Parathyroid adenoma (tissue), 2 donors: ENCODE results near the gene PRKACG.

Source experiments
- H2AFZ ChIP-seq: fragments of 300-600 bp; sonication (generic); one replicate; pipeline ENCODE4 v1.7.0; 2017; ENCODE audit warnings: antibody characterized with exemption, mild to moderate bottlenecking
- H3K27ac ChIP-seq: fragments of 300-600 bp; sonication (generic); one replicate; pipeline ENCODE4 v1.7.0; 2017
- H3K27me3 ChIP-seq: fragments of 300-600 bp; sonication (generic); one replicate; pipeline ENCODE4 v1.7.0; 2017; ENCODE audit warnings: low read length; ENCODE audit not compliant: control insufficient read depth, insufficient read depth
- H3K36me3 ChIP-seq: fragments of 300-600 bp; sonication (generic); one replicate; pipeline ENCODE4 v1.7.0; 2017; ENCODE audit warnings: low read length; ENCODE audit not compliant: control insufficient read depth, insufficient read depth
- H3K4me1 ChIP-seq: fragments of 300-600 bp; sonication (generic); one replicate; pipeline ENCODE4 v1.7.0; 2017; ENCODE audit warnings: control low read depth
- H3K4me2 ChIP-seq: fragments of 300-600 bp; sonication (generic); one replicate; pipeline ENCODE4 v1.7.0; 2017; ENCODE audit warnings: low read length
- H3K4me3 ChIP-seq: fragments of 300-600 bp; sonication (generic); one replicate; pipeline ENCODE4 v1.7.0; 2017; ENCODE audit warnings: low read depth, low read length
- H3K79me2 ChIP-seq: fragments of 300-600 bp; sonication (generic); one replicate; pipeline ENCODE4 v1.7.0; 2017; ENCODE audit warnings: control low read depth
- H3K9ac ChIP-seq: fragments of 300-600 bp; sonication (generic); one replicate; pipeline ENCODE4 v1.7.0; 2017; ENCODE audit warnings: mild to moderate bottlenecking
- H3K9me3 ChIP-seq: fragments of 300-600 bp; sonication (generic); one replicate; pipeline ENCODE4 v1.7.0; 2017; ENCODE audit warnings: low read length; ENCODE audit not compliant: control insufficient read depth
- CTCF ChIP-seq: fragments of 300-600 bp; sonication (generic); IDR thresholded peaks from one replicate; pipeline ENCODE4 v1.7.0; 2017; ENCODE audit warnings: antibody characterized with exemption, mild to moderate bottlenecking
- donor health status: primary hyperparathyroidism.

The PRKACG gene

GRCh38 chr9:68978066-68978465 is 35.8 kb downstream of the PRKACG start:
- H2AFZ ChIP-seq = no peak overlapping the region
- H3K9ac ChIP-seq = no peak overlapping the region
- no peaks in the 10 kb centered on the region for H3K4me1 ChIP-seq
- H3K4me2 ChIP-seq = no peak overlapping the region
- H3K9me3 ChIP-seq = no peaks in the 10 kb centered on the region
- H3K27me3 ChIP-seq = no peaks in the 10 kb centered on the region
- no peak overlapping the region for H3K4me3 ChIP-seq
- no peaks in the 10 kb centered on the region for H3K79me2 ChIP-seq
- TF ChIP-seq CTCF = no peak
- no peak overlapping the region for H3K27ac ChIP-seq
- H3K36me3 ChIP-seq = no peaks in the 10 kb centered on the region

GRCh38 chr9:68975365-68976043 is 38.4 kb downstream of the PRKACG start:
- H3K4me3 ChIP-seq = no peak overlapping the region

GRCh38 chr9:68974901-68975300 is 39.0 kb downstream of the PRKACG start:
- no peaks in the 10 kb centered on the region for H3K36me3 ChIP-seq
- H3K27me3 ChIP-seq = no peaks in the 10 kb centered on the region
- H3K4me2 ChIP-seq = no peak overlapping the region
- H2AFZ ChIP-seq = no peak overlapping the region
- no peaks in the 10 kb centered on the region for H3K4me1 ChIP-seq
- no peak overlapping the region for H3K27ac ChIP-seq
- no peak for TF ChIP-seq CTCF
- no peaks in the 10 kb centered on the region for H3K79me2 ChIP-seq
- no peak overlapping the region for H3K4me3 ChIP-seq
- no peaks in the 10 kb centered on the region for H3K9me3 ChIP-seq
- H3K9ac ChIP-seq = no peak overlapping the region

More at GRCh38 chr9:68975365-68976043, 38.4 kb downstream of the PRKACG start:
- no peaks in the 10 kb centered on the region for H3K27me3 ChIP-seq
- no peak overlapping the region for H3K4me2 ChIP-seq
- H3K36me3 ChIP-seq = no peaks in the 10 kb centered on the region
- no peaks in the 10 kb centered on the region for H3K4me1 ChIP-seq
- no peak for TF ChIP-seq CTCF
- H3K79me2 ChIP-seq = no peaks in the 10 kb centered on the region
- no peak overlapping the region for H3K9ac ChIP-seq
- H3K9me3 ChIP-seq = no peaks in the 10 kb centered on the region
- H2AFZ ChIP-seq = no peak overlapping the region
- no peak overlapping the region for H3K27ac ChIP-seq

- Histone ChIP-seq H3K4me1 (no peaks in the 10 kb centered on the region), H3K9ac (no peak overlapping the region), H3K4me2 (no peak overlapping the region), H3K27me3 (no peaks in the 10 kb centered on the region), H3K27ac (no peak overlapping the region), H3K36me3 (no peaks in the 10 kb centered on the region), H3K4me3 (no peak overlapping the region), H3K9me3 (no peaks in the 10 kb centered on the region), H2AFZ (no peak overlapping the region), H3K79me2 (no peaks in the 10 kb centered on the region)
- no peak for TF ChIP-seq CTCF
Measured at GRCh38 chr9:68974431-68974830, 39.5 kb downstream of the PRKACG start.

GRCh38 chr9:68973619-68974018 is 40.3 kb downstream of the PRKACG start:
- Histone ChIP-seq H2AFZ (no peak overlapping the region), H3K9me3 (no peaks in the 10 kb centered on the region), H3K9ac (no peak overlapping the region), H3K4me3 (no peak overlapping the region), H3K36me3 (no peaks in the 10 kb centered on the region), H3K27ac (no peak overlapping the region), H3K4me1 (no peaks in the 10 kb centered on the region), H3K27me3 (no peaks in the 10 kb centered on the region), H3K79me2 (no peaks in the 10 kb centered on the region), H3K4me2 (no peak overlapping the region)
- TF ChIP-seq CTCF = no peak
